Activated CD8-positive, alpha-beta T cell treated with anti-CD3 and anti-CD28 coated beads for 36 hours (primary cell): ENCODE data around the gene NOC3L. TPM values are rescaled to one million over a fixed set of nuclear protein-coding genes. Genes with fewer than 3 reads are reported as not detected.
"Not testable (repeated sequence)": the region's sequence is repeated elsewhere in the genome, so short reads cannot be mapped to it uniquely, and the experiment has no call there.

Source experiments
- ATAC-seq: fragments of 200-7000 bp; cut with Tn5 transposase; one replicate; pipeline ENCODE4 v1.10.0; 2021; ENCODE audit warnings: mild to moderate bottlenecking, moderate library complexity
- CTCF ChIA-PET: fragments of 350-600 bp; sonication (Branson Sonifier 250); formaldehyde crosslinking; loops from one replicate; lab custom pipeline; 2021; ENCODE audit warnings: antibody characterized with exemption; lab: Charles Lee
- POLR2A ChIA-PET: fragments of 350-600 bp; sonication (Branson Sonifier 250); formaldehyde crosslinking; loops from one replicate; lab custom pipeline; 2021; ENCODE audit warnings: antibody characterized with exemption; lab: Charles Lee
- DNase-seq: peaks from one replicate; pipeline ENCODE4 v3.0.0-alpha.2; 2020
- H3K27ac Mint-ChIP-seq: one replicate; pipeline ENCODE4 v1.8.0; 2021; ENCODE audit warnings: mild to moderate bottlenecking, mixed read lengths
- H3K27me3 Mint-ChIP-seq: one replicate; pipeline ENCODE4 v1.8.0; 2021; ENCODE audit warnings: mixed read lengths
- H3K36me3 Mint-ChIP-seq: one replicate; pipeline ENCODE4 v1.8.0; 2021; ENCODE audit warnings: low read depth, mixed read lengths
- H3K4me1 Mint-ChIP-seq: one replicate; pipeline ENCODE4 v1.8.0; 2021; ENCODE audit warnings: low read depth, mixed read lengths
- H3K4me3 Mint-ChIP-seq: one replicate; pipeline ENCODE4 v1.8.0; 2021; ENCODE audit warnings: mild to moderate bottlenecking, moderate library complexity, mixed read lengths
- H3K9me3 Mint-ChIP-seq: one replicate; pipeline ENCODE4 v1.8.0; 2021; ENCODE audit warnings: mixed read lengths
- CTCF ChIP-seq: fragments of 200-600 bp; IDR thresholded peaks from one replicate; pipeline ENCODE4 v1.8.0; 2022; ENCODE audit warnings: antibody characterized with exemption, mild to moderate bottlenecking
- intact Hi-C: fragments of 100-400 bp; cut with micrococcal nuclease; formaldehyde crosslinking; loops from one replicate; pipeline ENCODE4 v1.10.0; 2022
- total RNA-seq, 2 experiments: library from RNA; stranded (reverse); gene quantifications; one replicate each; pipeline ENCODE4 v1.2.3, GENCODE V29; 2021

The NOC3L gene
- total RNA-seq, 2 experiments from 2014 or later: 45.5 to 46.6 TPM

GRCh38 chr10:94402204-94402842 is 39.6 kb upstream of the NOC3L start, which contains the start of gene TBC1D12:
TBC1D12 (plus strand) TSS chr10:94402541; CDS start chr10:94402614, 73 bp downstream.
- POLR2A ChIA-PET: interaction anchor here (0.8 kb wide), 1 partner anchor 142 kb away, joined by 5 read pairs; no protein-coding TSS in a partner anchor
- intact Hi-C loops: no loop called here
- peaks cover 3% of the 10 kb centered on the region for H3K9me3 Mint-ChIP-seq

GRCh38 chr10:94398762-94399161 is 36.0 kb upstream of the NOC3L start:
- Mint-ChIP-seq H3K9me3 (peaks cover 3% of the 10 kb centered on the region), H3K36me3 (no peaks in the 10 kb centered on the region), H3K27ac (no peak overlapping the region), H3K4me3 (no peak overlapping the region), H3K4me1 (peaks cover 3% of the 10 kb centered on the region), H3K27me3 (peaks cover 32% of the 10 kb centered on the region)
- intact Hi-C loops: no loop called here
- POLR2A ChIA-PET: no interaction called here
- TF ChIP-seq CTCF: no peak
- DNase-seq (no peak), ATAC-seq (no peak)
- CTCF ChIA-PET: no interaction called here

More at GRCh38 chr10:94402204-94402842, 39.6 kb upstream of the NOC3L start, which contains the start of gene TBC1D12:
- Mint-ChIP-seq H3K27ac (no peak within 1 kb of the TSS), H3K27me3 (peaks cover 46% of the 10 kb centered on the region), H3K4me1 (peaks cover 5% of the 10 kb centered on the region), H3K36me3 (no peaks in the 10 kb centered on the region), H3K4me3 (peak within 1 kb of the TSS; percentile 59)
- peak; percentile 76 for ATAC-seq
- no peak for TF ChIP-seq CTCF
- CTCF ChIA-PET: interaction anchor here (2.8 kb wide), 1 partner anchor 42 kb away, joined by 14 read pairs; no protein-coding TSS in a partner anchor
- DNase-seq: peak; percentile 38

DNA sequence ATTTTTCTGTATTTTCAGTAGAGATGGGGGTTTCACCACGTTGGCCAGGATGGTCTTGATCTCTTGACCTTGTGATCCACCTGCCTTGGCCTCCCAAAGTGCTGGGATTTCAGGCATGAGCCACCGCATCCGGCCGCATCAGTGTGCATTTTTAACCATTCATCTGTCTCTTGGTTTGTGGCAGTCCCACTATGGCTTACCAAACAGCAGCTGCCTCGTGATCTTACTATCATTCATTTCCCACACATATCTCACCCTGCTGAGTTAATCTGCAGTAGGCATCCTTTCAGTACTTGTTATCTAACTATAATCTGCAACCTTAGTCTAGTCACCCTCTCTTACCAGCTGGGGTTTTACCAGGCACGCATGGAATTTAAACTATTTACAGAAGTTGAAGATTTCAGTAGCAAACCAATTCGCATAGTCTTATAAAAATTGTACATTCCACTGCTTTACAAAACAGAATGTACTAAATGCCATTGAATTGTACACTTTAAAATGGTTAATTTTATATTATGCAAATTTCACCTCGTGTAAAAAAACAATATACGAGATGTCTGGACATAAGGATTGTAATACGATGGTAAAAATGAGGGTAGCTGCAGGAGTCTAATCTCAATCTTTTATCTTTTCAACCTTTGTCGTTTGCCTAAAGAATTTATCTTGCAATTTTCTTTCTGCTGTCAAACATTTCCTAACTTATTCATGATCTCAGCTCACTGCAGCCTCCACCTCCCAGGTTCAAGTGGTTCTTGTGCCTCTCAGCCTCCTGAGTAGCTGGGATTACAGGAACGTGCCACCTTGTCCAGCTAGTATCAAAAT is 35.0 kb upstream of the NOC3L start:
- H3K9me3 Mint-ChIP-seq: peaks cover 3% of the 10 kb centered on the region
- no peak for DNase-seq
- no peak for ATAC-seq
- ChIA-PET POLR2A (no interaction called here), CTCF (interaction anchor here (0.6 to 1.4 kb wide), 2 partner anchors 46 to 122 kb away, joined by 3 to 5 read pairs; no protein-coding TSS in a partner anchor)
- no peaks in the 10 kb centered on the region for H3K4me1 Mint-ChIP-seq
- no peak overlapping the region for H3K27ac Mint-ChIP-seq
- H3K4me3 Mint-ChIP-seq: no peak overlapping the region
- TF ChIP-seq CTCF: no peak
- H3K36me3 Mint-ChIP-seq: no peaks in the 10 kb centered on the region
- peaks cover 30% of the 10 kb centered on the region for H3K27me3 Mint-ChIP-seq
- intact Hi-C loops: no loop called here

GRCh38 chr10:94392117-94392516 is 29.4 kb upstream of the NOC3L start:
- H3K27ac Mint-ChIP-seq, intact Hi-C loops, H3K4me3 Mint-ChIP-seq, DNase-seq, CTCF ChIA-PET, H3K27me3 Mint-ChIP-seq, H3K36me3 Mint-ChIP-seq, POLR2A ChIA-PET, H3K9me3 Mint-ChIP-seq, ATAC-seq, H3K4me1 Mint-ChIP-seq: not testable (repeated sequence)

- H3K27ac Mint-ChIP-seq, intact Hi-C loops, H3K36me3 Mint-ChIP-seq, ATAC-seq, CTCF ChIA-PET, DNase-seq, H3K27me3 Mint-ChIP-seq, H3K9me3 Mint-ChIP-seq, POLR2A ChIA-PET, H3K4me1 Mint-ChIP-seq, H3K4me3 Mint-ChIP-seq: not testable (repeated sequence)
Measured at GRCh38 chr10:94385733-94386132, 23.0 kb upstream of the NOC3L start.
